CD4-positive, CD25-positive, alpha-beta regulatory T cell (primary cell): ENCODE measurements around the gene BHLHE40. TPM values are rescaled to one million over a fixed set of nuclear protein-coding genes. Genes with fewer than 3 reads are reported as not detected.
A peak's percentile ranks its signal among the peaks of the same experiment; 100 is the strongest.

ENCODE experiments used
- ATAC-seq, 2 donors: fragments of 150-1000 bp; cut with Tn5 transposase; one replicate each; pipeline ENCODE4 v1.10.0; 2021; ENCODE audit warnings: low read depth in 2 of 2, moderate number of reproducible peaks in 2 of 2, moderate library complexity in 1 of 2
- DNase-seq, 3 donors: peaks; one replicate each; pipeline versions ENCODE4 v3.0.0 to v3.0.0-alpha.2; 2012 to 2022; ENCODE audit warnings: mixed read lengths in 1 of 3
- H3K27ac ChIP-seq: one replicate; pipeline ENCODE4 v1.7.0; 2013; ENCODE audit warnings: mild to moderate bottlenecking, low read length; ENCODE audit not compliant: insufficient read depth, poor library complexity, severe bottlenecking
- H3K27me3 ChIP-seq: one replicate; pipeline ENCODE4 v1.7.0; 2013; ENCODE audit warnings: low read length; ENCODE audit not compliant: control insufficient read depth, insufficient read depth
- H3K36me3 ChIP-seq: one replicate; pipeline ENCODE4 v1.7.0; 2013; ENCODE audit warnings: mild to moderate bottlenecking, low read length, moderate library complexity; ENCODE audit not compliant: control insufficient read depth, insufficient read depth
- H3K4me1 ChIP-seq: 2 replicates; pipeline ENCODE4 v1.7.0; 2013; ENCODE audit warnings: mild to moderate bottlenecking, low read length; ENCODE audit not compliant: insufficient read depth, control insufficient read depth, poor library complexity, severe bottlenecking
- H3K4me3 ChIP-seq: one replicate; pipeline ENCODE4 v1.7.0; 2013; ENCODE audit warnings: low read depth, mild to moderate bottlenecking, low read length, moderate library complexity
- H3K9me3 ChIP-seq, 2 experiments: 1 replicate in 1 of 2; 2 replicates in 1 of 2; pipeline ENCODE4 v1.7.0; 2013; ENCODE audit warnings: low read length in 2 of 2, mild to moderate bottlenecking in 1 of 2, moderate library complexity in 1 of 2; ENCODE audit not compliant: control insufficient read depth in 2 of 2
- H3K27ac Mint-ChIP-seq, 3 donors: one replicate each; pipeline ENCODE4 v1.8.0; 2020 to 2022; ENCODE audit warnings: mild to moderate bottlenecking in 3 of 3, mixed read lengths in 3 of 3, moderate library complexity in 2 of 3
- H3K27me3 Mint-ChIP-seq: one replicate; pipeline ENCODE4 v1.8.0; 2022; ENCODE audit warnings: mild to moderate bottlenecking, mixed read lengths
- H3K36me3 Mint-ChIP-seq: one replicate; pipeline ENCODE4 v1.8.0; 2020; ENCODE audit warnings: mixed read lengths
- H3K4me1 Mint-ChIP-seq, 4 donors: one replicate each; pipeline ENCODE4 v1.8.0; 2020 to 2022; ENCODE audit warnings: mixed read lengths in 4 of 4, mild to moderate bottlenecking in 1 of 4
- H3K4me3 Mint-ChIP-seq, 4 donors: one replicate each; pipeline ENCODE4 v1.8.0; 2020 to 2022; ENCODE audit warnings: mild to moderate bottlenecking in 4 of 4, mixed read lengths in 4 of 4, moderate library complexity in 3 of 4
- H3K9me3 Mint-ChIP-seq, 7 donors: one replicate each; pipeline ENCODE4 v1.8.0; 2020 to 2022; ENCODE audit warnings: mixed read lengths in 7 of 7, mild to moderate bottlenecking in 3 of 7, moderate library complexity in 2 of 7
- polyA plus RNA-seq, 4 donors: library from polyadenylated mRNA; unstranded; fragments of 300-500 nt; fragmentation: Illumina TruSeq; gene quantifications; one replicate each; pipeline ENCODE4 v1.2.3, GENCODE V29; 2021
- total RNA-seq: library from RNA; stranded (reverse); gene quantifications from one replicate; pipeline ENCODE4 v1.2.3, GENCODE V29; 2022

Gene BHLHE40
- total and polyA plus RNA-seq, 5 donors from 2014 or later, result 0.65 to 44.4 (median 0.75) TPM

DNA sequence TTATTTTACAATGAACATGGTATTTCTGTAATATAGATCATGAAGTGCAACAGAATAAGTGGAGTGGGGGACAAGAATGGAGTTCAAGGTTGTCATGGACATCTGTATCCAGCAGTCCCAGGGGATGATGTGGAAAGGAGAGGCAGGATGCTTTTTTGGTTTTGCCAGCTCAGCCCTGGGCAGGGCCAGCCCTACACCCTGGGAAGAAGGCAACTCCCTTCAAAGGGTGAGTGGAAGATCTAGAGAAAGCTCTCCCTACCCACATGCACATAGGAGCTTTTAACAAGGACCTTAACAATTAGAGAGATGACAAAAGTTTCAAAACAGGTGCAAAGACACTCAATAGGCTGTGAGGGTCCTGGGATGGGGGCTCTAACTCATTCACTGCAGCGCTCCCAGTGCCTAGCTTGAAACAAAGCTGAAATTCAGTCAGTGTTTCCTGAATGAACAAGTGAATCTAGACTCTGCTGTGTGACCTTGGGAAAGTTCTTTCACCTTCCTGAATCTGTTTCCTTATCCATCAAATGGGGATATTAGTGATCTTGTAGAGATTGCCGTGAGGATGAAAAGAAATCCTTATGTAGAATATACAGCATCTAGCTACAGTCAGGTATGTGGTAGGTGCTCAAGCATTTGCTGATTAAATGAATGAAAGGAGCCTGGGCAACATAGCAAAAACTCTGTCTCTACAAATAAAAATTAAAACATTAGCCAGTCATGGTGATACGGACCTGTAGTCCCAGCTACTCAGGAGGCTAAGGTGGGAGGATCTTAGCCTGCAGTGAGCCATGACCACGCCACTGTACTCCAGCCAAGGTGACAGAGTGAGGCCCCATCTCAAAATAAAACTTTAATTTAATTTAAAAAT lies 14.3 kb downstream of the BHLHE40 start:
- Histone ChIP-seq H3K4me3 (no peak overlapping the region), H3K9me3 (no peaks in the 10 kb centered on the region), H3K36me3 (no peaks in the 10 kb centered on the region), H3K4me1 (no peaks in the 10 kb centered on the region), H3K27me3 (no peaks in the 10 kb centered on the region), H3K27ac (no peak overlapping the region)
- no peak overlapping the region for H3K27ac Mint-ChIP-seq
- DNase-seq (no peak), ATAC-seq (no peak)
- H3K9me3 Mint-ChIP-seq, result no peaks in the 10 kb centered on the region
- no peaks in the 10 kb centered on the region for H3K27me3 Mint-ChIP-seq
- H3K36me3 Mint-ChIP-seq, result no peaks in the 10 kb centered on the region
- H3K4me1 Mint-ChIP-seq, result no peaks in the 10 kb centered on the region
- no peak overlapping the region for H3K4me3 Mint-ChIP-seq

DNA sequence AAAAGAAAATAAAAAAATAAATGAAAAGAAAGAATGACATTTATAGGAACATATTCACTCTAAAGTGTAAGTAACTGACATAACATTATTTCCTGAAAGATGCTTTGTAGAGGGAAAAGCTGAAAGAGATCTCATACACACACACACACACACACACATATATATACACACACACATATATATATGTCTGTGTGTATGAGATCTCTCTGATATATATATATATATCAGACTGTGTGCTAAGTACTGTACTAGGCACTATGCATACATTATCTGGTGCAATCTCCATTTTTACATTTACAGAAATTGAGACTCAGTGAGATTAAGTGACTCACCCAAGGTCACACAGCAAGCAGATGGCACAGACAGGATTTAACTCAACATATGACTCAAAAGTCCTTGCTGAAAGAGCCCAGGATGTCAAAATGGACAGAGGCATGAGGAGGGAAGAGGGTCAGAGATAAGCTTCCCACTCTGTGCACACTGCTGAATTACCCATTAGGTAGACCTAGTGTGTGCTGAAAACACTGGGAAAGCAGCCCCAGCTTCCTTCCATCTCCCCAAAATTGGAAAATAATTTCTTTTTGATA lies 15.0 kb downstream of the BHLHE40 start:
- H3K36me3 Mint-ChIP-seq, result no peaks in the 10 kb centered on the region
- no peak overlapping the region for H3K27ac Mint-ChIP-seq
- Histone ChIP-seq H3K27ac (no peak overlapping the region), H3K36me3 (no peaks in the 10 kb centered on the region), H3K4me3 (no peak overlapping the region), H3K27me3 (no peaks in the 10 kb centered on the region), H3K9me3 (no peaks in the 10 kb centered on the region), H3K4me1 (no peaks in the 10 kb centered on the region)
- no peak overlapping the region for H3K4me3 Mint-ChIP-seq
- no peaks in the 10 kb centered on the region for H3K9me3 Mint-ChIP-seq
- H3K4me1 Mint-ChIP-seq, result no peaks in the 10 kb centered on the region
- H3K27me3 Mint-ChIP-seq, result no peaks in the 10 kb centered on the region
- ATAC-seq, result peak; percentile 12 to 34
- no peak for DNase-seq

DNA sequence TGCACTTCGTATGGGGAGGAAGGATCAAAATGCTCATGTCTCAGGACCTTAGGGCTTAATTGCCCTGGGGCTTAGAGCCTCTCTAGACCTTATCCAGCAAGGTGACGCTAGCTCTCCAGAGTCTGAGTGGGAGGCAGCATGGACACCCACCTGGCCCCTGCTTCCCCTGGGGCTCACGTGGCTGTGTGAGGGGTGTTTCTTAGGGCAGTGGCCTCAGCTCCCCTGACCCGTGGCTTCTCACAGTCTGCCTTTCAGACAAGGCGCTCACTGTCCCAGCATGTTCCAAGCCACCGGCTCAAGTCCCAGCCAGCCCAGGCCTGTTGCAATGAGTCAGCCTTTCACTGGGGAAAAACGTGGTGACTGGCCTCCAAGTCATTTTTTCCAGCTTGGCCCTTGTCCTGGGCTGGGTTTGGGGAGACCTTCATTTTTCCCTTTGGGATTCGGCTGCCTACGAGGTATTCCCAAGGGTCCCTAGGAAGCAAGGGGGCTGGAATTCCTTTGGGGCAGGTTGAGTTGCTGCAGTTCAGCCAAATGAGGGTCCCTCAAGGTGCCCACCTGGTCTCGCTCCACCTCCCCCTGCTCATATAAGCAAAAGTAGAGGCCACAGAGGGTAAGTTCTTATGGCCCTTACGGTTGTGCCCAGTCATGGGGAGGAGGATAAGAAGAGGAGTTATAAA lies 15.7 kb downstream of the BHLHE40 start:
- Histone ChIP-seq H3K27ac (no peak overlapping the region), H3K9me3 (no peaks in the 10 kb centered on the region), H3K27me3 (no peaks in the 10 kb centered on the region), H3K4me1 (no peaks in the 10 kb centered on the region), H3K4me3 (no peak overlapping the region), H3K36me3 (no peaks in the 10 kb centered on the region)
- no peak overlapping the region for H3K4me3 Mint-ChIP-seq
- no peak overlapping the region for H3K27ac Mint-ChIP-seq
- H3K9me3 Mint-ChIP-seq, result no peaks in the 10 kb centered on the region
- H3K36me3 Mint-ChIP-seq, result no peaks in the 10 kb centered on the region
- ATAC-seq (no peak), DNase-seq (no peak)
- H3K27me3 Mint-ChIP-seq, result no peaks in the 10 kb centered on the region
- no peaks in the 10 kb centered on the region for H3K4me1 Mint-ChIP-seq

DNA sequence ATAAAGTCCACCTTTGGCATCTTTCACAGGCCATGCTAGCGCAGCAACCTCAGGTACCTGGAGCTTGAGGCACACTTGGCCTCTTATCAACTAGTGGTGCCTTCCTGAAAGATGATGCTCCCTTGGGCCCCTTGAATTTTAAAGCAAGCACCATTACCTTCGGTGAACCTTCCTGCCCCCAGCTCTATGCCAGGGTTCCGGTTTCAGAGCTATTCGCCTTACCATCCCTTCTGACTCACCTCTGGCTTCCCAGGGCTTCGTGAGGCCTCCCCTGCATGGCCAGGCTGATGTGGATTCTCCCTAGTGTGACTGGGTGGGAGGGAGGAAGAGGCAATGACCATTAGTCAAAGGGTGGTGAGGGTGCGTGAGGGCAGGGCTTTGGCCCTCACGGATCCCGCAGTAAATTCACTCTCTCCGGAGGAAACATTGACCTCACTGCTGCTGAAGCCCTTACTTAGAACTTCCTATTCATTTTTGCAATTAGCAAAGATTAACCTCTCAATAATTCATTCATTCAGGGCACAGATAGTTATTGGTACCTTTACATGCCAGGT lies 16.3 kb downstream of the BHLHE40 start:
- no peaks in the 10 kb centered on the region for H3K27me3 Mint-ChIP-seq
- no peak for DNase-seq
- H3K27ac Mint-ChIP-seq, result peak overlapping the region in 1 of 3 donors; percentile 28
- no peaks in the 10 kb centered on the region for H3K36me3 Mint-ChIP-seq
- H3K4me3 Mint-ChIP-seq, result no peak overlapping the region
- Histone ChIP-seq H3K27me3 (no peaks in the 10 kb centered on the region), H3K27ac (no peak overlapping the region), H3K9me3 (no peaks in the 10 kb centered on the region), H3K4me1 (no peaks in the 10 kb centered on the region), H3K4me3 (no peak overlapping the region), H3K36me3 (no peaks in the 10 kb centered on the region)
- H3K4me1 Mint-ChIP-seq, result no peaks in the 10 kb centered on the region
- no peaks in the 10 kb centered on the region for H3K9me3 Mint-ChIP-seq
- ATAC-seq, result no peak

DNA sequence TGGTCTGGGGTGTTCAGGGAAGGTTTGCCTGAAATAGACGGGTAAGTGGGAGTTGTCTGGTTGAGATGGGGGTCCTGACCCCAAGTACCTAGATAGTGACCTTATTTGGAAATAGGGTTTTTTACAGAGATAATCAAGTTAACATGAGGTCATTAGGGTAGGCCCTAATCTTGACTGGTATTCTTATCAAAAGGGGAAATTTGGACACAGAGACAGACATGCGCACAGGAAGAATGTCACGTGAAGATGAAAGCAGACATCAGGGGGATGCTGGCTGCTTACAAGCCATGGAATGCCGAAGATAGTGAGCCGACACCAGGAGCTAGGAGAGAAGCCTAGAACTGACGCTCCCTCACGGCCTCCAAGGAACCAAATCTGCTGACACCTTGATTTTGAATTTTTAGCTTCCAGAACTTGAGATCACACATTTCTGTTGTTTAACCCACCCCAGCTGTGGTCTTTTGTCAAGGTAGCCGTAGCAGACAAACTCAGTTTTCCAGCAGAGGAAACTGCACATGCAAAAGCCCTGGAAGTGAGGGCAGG lies 17.1 kb downstream of the BHLHE40 start:
- H3K27ac ChIP-seq, result no peak overlapping the region

DNA sequence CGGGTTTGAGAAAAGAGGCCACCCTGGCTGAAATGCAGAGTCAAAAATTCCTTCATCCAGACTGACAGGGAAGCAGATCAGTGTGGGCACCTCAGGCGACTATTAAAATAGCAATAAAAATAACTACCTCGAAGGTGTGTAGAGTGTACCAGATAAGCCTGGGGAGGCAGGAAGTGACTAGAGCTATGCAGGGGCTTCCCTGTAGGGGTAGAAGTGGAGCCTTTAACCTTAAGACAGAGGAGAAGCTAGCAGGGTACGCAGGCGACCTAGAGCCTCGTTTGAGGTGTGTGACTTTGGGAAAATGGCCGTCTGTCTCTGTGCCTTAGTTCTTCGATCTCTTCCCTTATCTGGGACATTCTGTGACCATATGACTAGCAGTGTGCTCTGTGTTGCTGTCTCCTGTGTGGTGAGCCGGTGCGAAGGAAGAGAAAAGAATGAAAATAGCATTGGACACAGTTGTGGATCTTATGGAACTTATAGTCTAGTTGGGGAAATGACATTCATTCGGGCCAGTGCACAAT lies 17.6 kb downstream of the BHLHE40 start:
- ATAC-seq (no peak), DNase-seq (no peak)
- H3K4me3 ChIP-seq, result no peak overlapping the region
- no peaks in the 10 kb centered on the region for H3K27me3 ChIP-seq
- Mint-ChIP-seq H3K27ac (no peak overlapping the region), H3K4me1 (no peaks in the 10 kb centered on the region), H3K4me3 (no peak overlapping the region), H3K36me3 (no peaks in the 10 kb centered on the region), H3K27me3 (no peaks in the 10 kb centered on the region), H3K9me3 (no peaks in the 10 kb centered on the region)
- H3K27ac ChIP-seq, result no peak overlapping the region
- no peaks in the 10 kb centered on the region for H3K4me1 ChIP-seq
- H3K36me3 ChIP-seq, result no peaks in the 10 kb centered on the region
- H3K9me3 ChIP-seq, result no peaks in the 10 kb centered on the region

More for the DNA sequence above, 17.1 kb downstream of the BHLHE40 start:
- no peaks in the 10 kb centered on the region for H3K9me3 ChIP-seq
- Mint-ChIP-seq H3K27ac (no peak overlapping the region), H3K36me3 (no peaks in the 10 kb centered on the region), H3K9me3 (no peaks in the 10 kb centered on the region), H3K27me3 (no peaks in the 10 kb centered on the region), H3K4me3 (no peak overlapping the region), H3K4me1 (no peaks in the 10 kb centered on the region)
- no peaks in the 10 kb centered on the region for H3K36me3 ChIP-seq
- H3K4me3 ChIP-seq, result no peak overlapping the region
- no peaks in the 10 kb centered on the region for H3K27me3 ChIP-seq
- ATAC-seq (no peak), DNase-seq (no peak)
- no peaks in the 10 kb centered on the region for H3K4me1 ChIP-seq

DNA sequence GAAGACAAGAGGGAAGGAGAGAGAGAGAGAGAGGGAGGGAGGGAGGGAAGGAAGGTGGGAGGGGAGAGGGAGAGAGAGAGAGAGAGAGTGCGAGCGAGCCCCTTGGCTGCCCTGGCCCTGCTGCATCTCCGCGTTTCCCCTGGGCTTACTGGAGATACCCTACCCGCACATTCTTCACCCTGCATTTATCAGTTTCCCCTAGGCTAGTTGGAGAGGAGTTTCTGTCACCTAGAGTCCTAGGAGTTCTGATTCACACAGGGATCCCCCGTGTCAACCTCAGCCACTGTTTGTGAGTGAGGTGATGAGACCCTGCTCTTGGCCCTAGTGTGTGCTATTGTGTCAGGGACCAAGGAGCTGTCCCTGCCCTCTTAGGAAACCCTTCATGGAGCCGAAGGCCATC lies 18.7 kb downstream of the BHLHE40 start:
- Mint-ChIP-seq H3K36me3 (no peaks in the 10 kb centered on the region), H3K27me3 (no peaks in the 10 kb centered on the region), H3K27ac (no peak overlapping the region), H3K4me1 (no peaks in the 10 kb centered on the region), H3K4me3 (no peak overlapping the region), H3K9me3 (no peaks in the 10 kb centered on the region)
- no peaks in the 10 kb centered on the region for H3K4me1 ChIP-seq
- DNase-seq (no peak), ATAC-seq (no peak)
- no peaks in the 10 kb centered on the region for H3K36me3 ChIP-seq
- H3K9me3 ChIP-seq, result no peaks in the 10 kb centered on the region
- no peak overlapping the region for H3K4me3 ChIP-seq
- H3K27ac ChIP-seq, result no peak overlapping the region
- no peaks in the 10 kb centered on the region for H3K27me3 ChIP-seq
